Mucosa of descending colon (tissue), 3 donors: Measurements from ENCODE around the gene GJA5. TPM values are rescaled to one million over a fixed set of nuclear protein-coding genes. Genes with fewer than 3 reads are reported as not detected.

ENCODE experiments used
- ATAC-seq: fragments of 200-7000 bp; cut with Tn5 transposase; one replicate; pipeline ENCODE4 v1.9.1; 2020; ENCODE audit warnings: mild to moderate bottlenecking, moderate library complexity
- DNase-seq, 3 donors: peaks; one replicate each; pipeline ENCODE4 v3.0.0-alpha.2; 2020
- H3K36me3 ChIP-seq: fragments of 200-600 bp; one replicate; pipeline ENCODE4 v1.8.0; 2021; ENCODE audit warnings: low read depth, mild to moderate bottlenecking
- H3K4me1 ChIP-seq: fragments of 200-600 bp; one replicate; pipeline ENCODE4 v1.8.0; 2021; ENCODE audit warnings: low read depth, mild to moderate bottlenecking
- H3K4me3 ChIP-seq: fragments of 200-600 bp; one replicate; pipeline ENCODE4 v1.8.0; 2021; ENCODE audit warnings: mild to moderate bottlenecking
- H3K9me3 ChIP-seq: fragments of 200-600 bp; one replicate; pipeline ENCODE4 v1.8.0; 2021; ENCODE audit warnings: mild to moderate bottlenecking
- CTCF ChIP-seq: fragments of 200-600 bp; IDR thresholded peaks from one replicate; pipeline ENCODE4 v1.8.0; 2022; ENCODE audit warnings: antibody characterized with exemption, mild to moderate bottlenecking
- intact Hi-C, 2 donors: fragments of 100-400 bp; cut with DNase I in 1 of 2; cut with micrococcal nuclease in 1 of 2; formaldehyde crosslinking; loops; one replicate each; pipeline versions ENCODE4 v1.11.0 to v1.11.1; 2022; cut with DNase I, micrococcal nuclease
- total RNA-seq, 3 donors: library from RNA; stranded (reverse); fragmentation: NEBNext Ultra II Directional in 2 of 3; extraction: Animal tissue kit (Norgen Biotek cat#: 25700) in 2 of 3; gene quantifications; one replicate each; pipeline versions ENCODE4 v1.2.1 to v1.2.4, GENCODE V29; 2021 to 2023
- donor health status: DM: no; HTN: no; CAD: no; lungs with moderate emphysema.
- donor health status: DM: no; HTN: no; CAD: no.
- donor health status: DM: no; HTN: yes; CAD: no.

The GJA5 gene
- total RNA-seq, 3 donors from 2014 or later = 1.3 to 7.7 (median 3.0) TPM

DNA sequence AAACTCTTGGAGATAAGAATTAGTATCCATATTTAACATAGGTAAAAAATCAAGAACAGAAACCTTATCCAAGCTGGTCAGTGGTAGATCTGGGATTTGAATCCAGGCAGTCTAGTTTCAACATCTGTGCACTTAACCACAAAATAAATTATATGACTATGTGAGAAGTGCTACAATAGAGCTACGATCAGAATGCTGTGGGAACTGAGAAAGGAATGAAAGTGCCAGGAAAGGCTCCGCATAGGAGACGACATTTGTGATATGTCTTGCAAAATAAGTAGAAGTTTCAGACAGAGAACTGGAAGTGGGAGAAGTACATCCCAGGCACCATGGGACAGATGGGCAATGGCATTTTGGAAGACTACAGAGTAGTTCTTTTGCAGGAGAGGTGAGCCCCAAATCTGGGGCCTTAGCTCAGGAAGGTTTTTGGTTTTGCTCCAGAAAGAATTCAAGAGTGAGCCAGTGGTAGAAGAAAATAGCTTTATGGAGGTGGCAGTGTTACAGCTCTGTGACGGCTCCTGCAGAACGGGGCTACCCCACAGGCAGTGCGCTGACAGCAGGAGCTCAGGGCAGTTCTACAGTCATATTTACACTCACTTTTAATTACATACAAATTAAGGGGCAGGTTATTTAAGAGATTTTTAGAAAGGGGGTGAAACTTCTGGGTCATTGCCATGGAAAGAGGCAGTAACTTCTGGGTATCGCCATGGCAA lies 25.5 kb upstream of the GJA5 start:
- Histone ChIP-seq H3K4me3 (no peak overlapping the region), H3K9me3 (no peaks in the 10 kb centered on the region), H3K36me3 (no peaks in the 10 kb centered on the region), H3K4me1 (no peaks in the 10 kb centered on the region)
- DNase-seq = no peak
- no peak for TF ChIP-seq CTCF
- no peak for ATAC-seq
- intact Hi-C loops = no loop called here

DNA sequence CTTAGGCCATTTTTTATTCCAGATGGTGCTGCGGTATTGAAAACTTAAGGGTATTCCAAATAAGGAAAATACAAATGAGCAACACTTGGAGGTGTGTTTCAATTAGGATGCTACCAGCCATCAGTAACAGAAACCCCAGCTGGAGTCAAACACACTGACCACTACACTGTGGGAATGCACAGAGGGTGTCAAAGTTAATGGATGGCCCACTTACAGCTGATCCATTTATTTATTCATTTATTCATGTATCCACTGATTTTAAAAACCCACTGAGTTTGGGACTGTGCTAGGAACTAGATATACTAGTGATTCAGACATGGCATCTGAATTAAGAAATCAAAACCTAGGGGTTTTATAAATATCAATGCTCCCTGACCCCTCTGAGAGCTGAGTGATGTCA lies 24.5 kb upstream of the GJA5 start:
- ATAC-seq (no peak), DNase-seq (no peak)
- TF ChIP-seq CTCF = no peak
- Histone ChIP-seq H3K9me3 (no peaks in the 10 kb centered on the region), H3K4me3 (no peak overlapping the region), H3K36me3 (no peaks in the 10 kb centered on the region), H3K4me1 (no peaks in the 10 kb centered on the region)
- intact Hi-C loops = no loop called here

DNA sequence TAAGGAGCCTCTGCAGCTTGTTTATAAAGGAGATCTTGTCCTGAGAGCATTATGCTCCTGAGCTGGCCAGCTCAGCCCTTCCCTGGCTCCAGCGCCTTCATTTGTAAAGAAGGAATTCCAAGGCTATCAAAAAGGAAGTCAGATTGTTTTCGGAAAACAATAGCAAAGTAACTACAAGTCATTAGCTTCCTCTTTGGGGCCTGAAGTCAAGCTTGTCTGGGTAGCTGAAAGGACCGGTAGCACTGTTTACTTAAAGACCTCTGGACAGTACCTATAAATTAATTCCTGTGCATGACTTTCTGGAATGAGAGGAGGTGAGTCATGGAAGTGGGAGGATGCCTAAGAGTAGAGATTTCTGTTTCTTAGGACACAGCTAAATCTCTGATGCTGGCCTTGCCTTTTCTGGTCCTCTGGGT lies 20.7 kb upstream of the GJA5 start:
- intact Hi-C loops = no loop called here
- no peaks in the 10 kb centered on the region for H3K4me1 ChIP-seq

DNA sequence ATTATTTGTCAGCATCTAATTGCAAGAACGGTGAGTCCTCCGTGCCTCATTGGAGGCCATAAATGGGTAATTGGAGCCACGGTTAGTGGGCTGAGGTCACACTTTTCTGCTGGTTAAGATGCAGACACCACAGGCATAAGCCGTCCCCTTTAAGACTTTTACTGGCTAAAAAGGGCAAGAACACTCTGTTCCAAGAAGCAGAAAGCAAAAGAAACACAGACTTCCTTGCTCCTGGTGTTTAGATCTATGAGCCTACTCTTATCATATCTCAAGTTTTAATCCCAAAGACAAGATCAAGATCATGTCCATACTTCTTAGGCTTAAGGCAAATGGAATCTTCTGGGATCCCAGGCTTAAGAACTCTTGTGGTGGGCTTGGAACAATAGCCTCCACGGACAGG lies 17.3 kb upstream of the GJA5 start:
- Histone ChIP-seq H3K4me3 (no peak overlapping the region), H3K9me3 (no peaks in the 10 kb centered on the region), H3K36me3 (no peaks in the 10 kb centered on the region), H3K4me1 (no peaks in the 10 kb centered on the region)
- TF ChIP-seq CTCF = no peak
- DNase-seq = no peak
- intact Hi-C loops = no loop called here
- ATAC-seq = no peak

More for the DNA sequence above, 20.7 kb upstream of the GJA5 start:
- TF ChIP-seq CTCF = no peak
- DNase-seq = no peak
- Histone ChIP-seq H3K9me3 (no peaks in the 10 kb centered on the region), H3K4me3 (no peak overlapping the region), H3K36me3 (no peaks in the 10 kb centered on the region)
- ATAC-seq = no peak

GRCh38 chr1:147773215-147773715 lies 12.9 kb upstream of the GJA5 start:
- no peak for TF ChIP-seq CTCF
- no peaks in the 10 kb centered on the region for H3K9me3 ChIP-seq
- DNase-seq (no peak), ATAC-seq (no peak)
- intact Hi-C loops = no loop called here
- no peaks in the 10 kb centered on the region for H3K36me3 ChIP-seq
- no peak overlapping the region for H3K4me3 ChIP-seq
- no peaks in the 10 kb centered on the region for H3K4me1 ChIP-seq
